Measurements from ENCODE around the gene OR1J1. TPM values are rescaled to one million over a fixed set of nuclear protein-coding genes. Genes with fewer than 3 reads are reported as not detected.

The OR1J1 gene
- total RNA-seq, 4 donors from 2014 or later, result not detected

Other genes with a start within 250 kb of the OR1J1 start
- gene LHX6, start 249.0 kb downstream of the OR1J1 start, total RNA-seq, result 10 to 100 TPM in 2 of 4 donors, 1 to 10 TPM in 2; 3.1 to 20.2 (median 12.2) TPM
- gene RBM18, start 213.1 kb downstream of the OR1J1 start, total RNA-seq, result 10 to 100 TPM in 3 of 4 donors, 1 to 10 TPM in 1; 4.6 to 31.8 (median 18.7) TPM
- gene MRRF, start 213.0 kb downstream of the OR1J1 start, total RNA-seq, result 10 to 100 TPM; 23.5 to 44.7 (median 38.9) TPM
- gene PTGS1, start 106.9 kb downstream of the OR1J1 start, total RNA-seq, result 10 to 100 TPM in 2 of 4 donors, 1 to 10 TPM in 2; 2.1 to 20.6 (median 7.4) TPM
- not detected for gene OR1J2, start 32.9 kb upstream of the OR1J1 start, total RNA-seq
- gene OR1J4, start 41.2 kb upstream of the OR1J1 start, total RNA-seq, result not detected
- not detected for gene OR1N1, start 49.4 kb upstream of the OR1J1 start, total RNA-seq
- not detected for gene OR1N2, start 75.2 kb upstream of the OR1J1 start, total RNA-seq
- under 1 TPM in 2 of 4 donors, not detected in 2; 0.27 to 0.28 TPM for gene OR1L8, start 105.5 kb upstream of the OR1J1 start, total RNA-seq
- not detected for gene OR1Q1, start 136.8 kb upstream of the OR1J1 start, total RNA-seq
- under 1 TPM in 1 of 4 donors, not detected in 3; 0.41 TPM for gene OR1B1, start 179.7 kb upstream of the OR1J1 start, total RNA-seq
- not detected for gene OR1L1, start 183.8 kb upstream of the OR1J1 start, total RNA-seq
- gene OR1L3, start 197.2 kb upstream of the OR1J1 start, total RNA-seq, result not detected
- not detected for gene OR1L4, start 246.1 kb upstream of the OR1J1 start, total RNA-seq

Data from uterus (tissue), 4 donors.